GM10266 (cell line): ENCODE data around the gene TMEM163.
"Not testable (repeated sequence)": the region's sequence is repeated elsewhere in the genome, so short reads cannot be mapped to it uniquely, and the experiment has no call there.

Experiments
- DNase-seq: peaks from one replicate; pipeline ENCODE4 v3.0.0; 2012; ENCODE audit errors: extremely low spot score
- TF ChIP-seq, protein P1 (sequence below): IDR thresholded peaks from 2 replicates; pipeline ENCODE4 v1.5.1; 2012; ENCODE audit warnings: mild to moderate bottlenecking, low read depth; ENCODE audit not compliant: control insufficient read depth, insufficient read depth; ENCODE audit errors: missing control alignments

TMEM163 gene

DNA sequence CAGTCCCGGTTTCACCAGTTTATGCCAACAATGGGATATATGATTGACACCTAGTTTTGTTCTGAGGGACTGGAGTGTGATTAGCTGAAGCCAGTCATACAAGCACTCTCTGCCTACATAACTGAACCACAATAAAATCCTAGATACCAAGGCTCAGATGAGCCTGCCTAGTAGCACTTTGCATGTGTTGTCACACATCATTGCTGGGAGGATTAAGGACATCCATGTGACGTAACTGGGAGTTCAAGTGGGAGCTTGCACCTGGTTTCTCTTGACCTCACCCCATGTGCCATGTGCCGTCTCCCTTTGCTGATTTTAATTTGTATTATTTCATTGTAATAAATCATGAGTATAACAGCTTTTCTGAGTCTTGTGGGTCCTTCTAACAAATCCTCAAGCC lies 90.3 kb downstream of the TMEM163 start:
- TF ChIP-seq, protein P1, sequence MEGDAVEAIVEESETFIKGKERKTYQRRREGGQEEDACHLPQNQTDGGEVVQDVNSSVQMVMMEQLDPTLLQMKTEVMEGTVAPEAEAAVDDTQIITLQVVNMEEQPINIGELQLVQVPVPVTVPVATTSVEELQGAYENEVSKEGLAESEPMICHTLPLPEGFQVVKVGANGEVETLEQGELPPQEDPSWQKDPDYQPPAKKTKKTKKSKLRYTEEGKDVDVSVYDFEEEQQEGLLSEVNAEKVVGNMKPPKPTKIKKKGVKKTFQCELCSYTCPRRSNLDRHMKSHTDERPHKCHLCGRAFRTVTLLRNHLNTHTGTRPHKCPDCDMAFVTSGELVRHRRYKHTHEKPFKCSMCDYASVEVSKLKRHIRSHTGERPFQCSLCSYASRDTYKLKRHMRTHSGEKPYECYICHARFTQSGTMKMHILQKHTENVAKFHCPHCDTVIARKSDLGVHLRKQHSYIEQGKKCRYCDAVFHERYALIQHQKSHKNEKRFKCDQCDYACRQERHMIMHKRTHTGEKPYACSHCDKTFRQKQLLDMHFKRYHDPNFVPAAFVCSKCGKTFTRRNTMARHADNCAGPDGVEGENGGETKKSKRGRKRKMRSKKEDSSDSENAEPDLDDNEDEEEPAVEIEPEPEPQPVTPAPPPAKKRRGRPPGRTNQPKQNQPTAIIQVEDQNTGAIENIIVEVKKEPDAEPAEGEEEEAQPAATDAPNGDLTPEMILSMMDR: no peak

DNA sequence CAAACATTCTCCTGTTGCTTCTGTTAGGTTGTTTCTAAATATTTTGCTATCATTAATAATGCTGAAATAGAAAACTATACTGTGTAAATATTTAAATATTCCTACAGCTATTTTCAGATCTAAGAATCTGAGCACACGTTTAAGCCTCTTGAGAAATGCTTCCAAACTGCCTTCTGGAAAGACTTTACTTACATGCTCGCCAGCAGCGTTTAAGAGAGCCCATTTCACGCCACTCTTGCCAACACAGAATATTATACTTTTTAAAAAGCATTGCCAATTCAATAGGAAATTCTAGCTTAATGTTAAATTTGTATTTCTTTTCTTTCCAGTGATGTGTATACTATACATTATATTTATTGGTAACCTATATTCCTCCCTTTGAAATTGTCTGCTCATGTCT lies 92.0 kb downstream of the TMEM163 start:
- no peak for DNase-seq
- TF ChIP-seq, protein P1: no peak

More for the DNA sequence above, 90.3 kb downstream of the TMEM163 start:
- no peak for DNase-seq

DNA sequence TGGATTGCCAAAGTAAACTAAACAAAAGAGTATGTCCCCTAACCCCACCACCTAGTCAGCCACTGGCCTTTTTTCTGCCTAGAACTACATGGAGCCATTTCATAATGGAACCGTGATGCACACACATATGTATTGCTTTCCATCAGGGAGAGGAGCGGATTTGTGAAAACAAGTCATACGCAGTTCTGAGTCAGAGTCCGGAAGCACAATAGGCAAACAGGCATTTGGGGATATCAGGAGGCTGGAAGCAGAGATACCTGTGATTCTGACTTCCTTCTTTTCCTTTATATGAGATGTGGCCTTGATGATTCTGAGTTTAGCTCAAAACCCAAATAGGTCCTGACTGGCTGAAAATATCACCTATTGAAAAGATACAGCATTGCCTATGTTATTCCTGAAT lies 93.5 kb downstream of the TMEM163 start:
- no peak for DNase-seq
- TF ChIP-seq, protein P1: no peak

DNA sequence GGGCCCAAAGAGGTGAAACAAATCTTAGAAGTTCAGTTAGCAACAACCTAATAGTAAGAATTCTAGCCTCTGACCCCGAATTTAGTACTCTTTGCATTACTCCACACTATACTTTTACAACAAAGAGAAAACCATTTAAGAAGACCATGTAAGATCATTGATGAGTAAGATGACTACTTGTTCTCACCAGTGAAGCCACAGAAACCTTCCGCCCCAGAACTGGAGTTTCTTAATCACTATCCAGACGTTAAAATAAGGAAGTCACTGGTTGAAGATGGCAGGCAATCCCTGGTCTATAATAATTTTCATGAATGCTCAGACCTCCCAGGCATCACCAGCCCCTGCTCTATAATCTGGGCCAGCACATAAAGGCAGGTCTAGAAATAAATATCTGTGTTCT lies 95.0 kb downstream of the TMEM163 start:
- TF ChIP-seq, protein P1: no peak
- peak; percentile 36 for DNase-seq

DNA sequence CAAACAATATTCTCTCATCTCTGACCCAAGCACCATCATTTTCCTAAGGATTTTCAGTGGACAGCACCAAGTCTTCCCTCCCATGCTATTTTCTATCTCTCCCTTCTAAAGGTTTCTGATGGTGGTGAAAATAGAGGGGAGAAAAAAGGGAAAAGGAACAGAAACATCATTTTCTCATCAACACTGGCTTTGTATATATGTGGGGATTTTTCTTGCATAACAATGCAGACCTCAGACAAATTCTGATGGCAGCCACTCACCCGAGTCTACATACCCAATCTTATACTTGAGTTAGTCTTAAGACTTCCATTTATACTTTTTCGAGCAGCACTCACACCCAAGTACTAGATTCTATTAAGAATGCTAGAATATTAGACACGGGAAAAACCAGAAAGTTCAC lies 95.8 kb downstream of the TMEM163 start:
- no peak for DNase-seq

DNA sequence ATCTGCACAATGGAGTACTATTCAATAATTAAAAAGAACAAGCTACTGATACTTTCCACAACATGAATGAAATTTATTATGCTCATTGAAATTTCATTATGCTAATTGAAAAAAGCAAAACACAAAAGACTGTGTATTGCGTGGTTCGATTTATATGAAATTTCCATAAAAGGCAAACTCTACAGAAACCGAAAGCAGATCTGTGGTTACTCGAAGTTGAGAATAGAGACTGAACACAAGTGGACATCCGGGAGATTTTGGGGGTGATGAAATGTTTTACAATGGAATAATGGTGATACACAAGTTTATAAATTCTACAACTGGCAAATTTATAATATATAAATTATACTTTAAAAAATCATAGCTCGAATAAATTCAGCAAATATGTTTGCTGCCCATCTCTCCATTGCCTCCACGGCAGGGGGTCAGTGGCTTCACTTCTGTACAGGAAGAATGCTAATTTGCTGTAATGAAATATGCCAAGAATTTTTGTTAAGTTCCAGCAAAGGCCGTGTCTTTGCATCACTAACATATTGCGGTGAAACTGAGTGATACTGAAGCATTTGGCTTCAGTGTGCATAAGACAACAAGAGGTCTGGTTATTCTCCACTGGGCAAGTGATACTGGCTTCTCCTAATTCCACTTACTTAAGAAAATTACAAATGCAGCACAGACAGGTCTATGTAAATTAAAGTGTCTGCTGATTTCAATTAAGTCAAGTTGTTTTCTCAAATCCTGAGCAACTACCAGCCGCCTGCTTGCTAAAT lies 96.7 kb downstream of the TMEM163 start:
- DNase-seq: no peak
- TF ChIP-seq, protein P1: no peak

More for the DNA sequence above, 95.8 kb downstream of the TMEM163 start:
- TF ChIP-seq, protein P1: no peak

DNA sequence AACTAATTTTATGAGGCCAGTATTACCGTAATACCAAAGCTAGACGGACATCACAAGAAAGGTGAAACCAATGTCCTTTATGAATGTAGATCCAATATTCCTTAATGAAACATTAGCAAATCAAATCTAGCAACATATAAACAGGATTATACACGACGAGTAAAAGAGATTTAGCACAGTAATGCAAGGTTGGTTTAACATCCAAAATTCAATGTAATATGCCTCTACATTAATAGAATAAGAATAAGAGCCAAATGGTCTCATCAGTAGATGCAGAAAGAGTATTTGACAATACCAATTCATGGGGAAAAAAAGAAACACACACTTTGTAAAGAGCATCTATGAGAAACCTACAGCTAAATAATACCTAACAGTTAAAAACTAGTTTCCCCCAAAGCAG lies 99.5 kb downstream of the TMEM163 start:
- DNase-seq: no peak
- TF ChIP-seq, protein P1: no peak

DNA sequence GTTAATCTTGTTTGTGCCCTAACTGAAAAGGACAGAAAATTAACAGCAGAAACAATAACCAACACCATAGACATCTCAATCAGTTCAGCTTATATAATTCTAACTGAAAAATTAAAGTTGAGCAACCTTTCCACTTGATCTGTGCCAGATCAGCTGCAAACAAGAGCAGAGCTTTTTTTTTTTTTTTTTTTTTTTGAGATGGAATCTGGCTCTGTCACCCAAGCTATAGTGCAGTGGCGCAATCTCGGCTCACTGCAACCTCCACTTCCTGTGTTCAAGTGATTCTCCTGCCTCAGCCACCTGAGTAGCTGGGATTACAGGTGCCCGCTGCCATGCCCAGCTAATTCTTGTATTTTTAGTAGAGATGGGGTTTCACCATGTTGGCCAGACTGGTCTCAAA lies 103.3 kb downstream of the TMEM163 start:
- not testable (repeated sequence) for DNase-seq
